MV-4-11 (cell line): Measurements from ENCODE around the gene ZMYND15.

Source experiments
- DNase-seq: peaks from one replicate; lab custom pipeline; 2025; lab: John Stamatoyannopoulos, UW

ZMYND15 gene

DNA sequence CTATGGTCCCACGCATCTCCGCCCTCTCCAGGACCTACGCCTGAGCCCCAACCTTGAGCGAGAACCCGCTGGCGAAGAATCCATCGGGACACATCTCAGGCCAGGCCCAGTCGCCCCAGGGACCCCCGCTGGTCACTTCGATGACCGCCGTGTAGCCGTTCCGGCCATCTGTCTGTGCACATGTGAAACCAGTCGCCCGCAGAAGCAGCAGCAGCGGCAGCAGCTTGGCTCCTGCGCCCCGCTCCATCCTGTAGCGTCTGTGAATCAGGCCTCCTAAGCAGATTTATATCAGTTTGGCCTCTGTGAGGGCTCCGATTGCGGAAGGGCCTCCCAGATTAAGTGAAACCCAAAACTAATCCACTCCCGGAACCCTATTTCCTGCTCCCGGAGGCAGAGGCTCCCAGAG lies 46.5 kb downstream of the ZMYND15 start, which contains the start of gene VMO1:
Gene VMO1 (minus strand): TSS at position 259 of the 406 bp plus-strand sequence. CDS start 12 bp downstream, at position 247.
- peak; percentile 73 for DNase-seq

- DNase-seq, result no peak
Measured at GRCh38 chr17:4786516-4786915, 46.9 kb downstream of the ZMYND15 start.

- no peak for DNase-seq
Measured at GRCh38 chr17:4788159-4788806, 48.6 kb downstream of the ZMYND15 start.

GRCh38 chr17:4788807-4789700 lies 49.4 kb downstream of the ZMYND15 start, which contains the start of gene GLTPD2:
TSS of gene GLTPD2 (plus strand) at chr17:4788964. CDS start at chr17:4789012, 48 bp downstream.
- no peak for DNase-seq

DNA sequence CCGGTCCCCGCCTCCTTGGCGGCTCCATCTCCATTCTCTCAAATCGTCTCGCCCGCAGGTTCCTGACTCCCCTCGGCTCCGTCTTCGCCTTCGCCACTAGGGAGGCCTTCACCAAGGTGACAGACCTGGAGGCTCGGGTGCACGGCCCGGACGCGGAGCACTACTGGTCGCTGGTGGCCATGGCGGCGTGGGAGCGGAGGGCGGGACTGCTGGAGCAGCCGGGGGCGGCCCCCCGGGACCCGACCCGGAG lies 50.0 kb downstream of the ZMYND15 start:
- DNase-seq, result no peak

DNA sequence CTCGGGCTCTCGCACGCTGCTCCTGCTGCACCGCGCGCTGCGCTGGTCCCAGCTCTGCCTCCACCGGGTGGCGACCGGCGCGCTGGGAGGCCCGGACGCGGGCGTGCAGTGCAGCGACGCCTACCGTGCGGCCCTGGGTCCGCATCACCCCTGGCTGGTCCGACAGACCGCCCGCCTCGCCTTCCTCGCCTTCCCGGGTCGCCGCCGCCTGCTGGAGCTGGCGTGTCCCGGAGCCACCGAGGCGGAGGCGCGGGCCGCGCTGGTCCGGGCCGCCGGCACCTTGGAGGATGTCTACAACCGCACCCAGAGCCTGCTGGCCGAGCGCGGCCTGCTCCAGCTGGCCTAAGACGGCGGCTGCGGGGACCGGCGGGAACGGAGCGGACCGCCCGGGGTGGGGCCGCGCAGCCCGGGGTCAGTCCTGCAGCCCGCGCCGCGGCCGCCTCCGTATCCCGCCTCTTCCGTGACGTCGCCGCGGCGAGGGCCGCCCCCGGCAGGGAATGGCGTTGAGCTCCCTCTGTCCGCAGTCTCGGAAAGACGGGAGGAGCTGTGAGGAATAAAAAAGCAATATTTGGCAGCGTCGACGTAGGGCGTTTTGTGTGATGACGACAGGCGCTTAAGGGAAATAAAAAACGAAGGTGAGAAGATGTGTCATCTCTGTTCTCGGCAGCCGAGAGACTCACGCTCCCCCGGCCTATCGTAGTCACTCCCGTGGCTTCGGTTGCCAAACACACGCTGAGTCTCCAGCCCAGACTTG lies 50.5 kb downstream of the ZMYND15 start:
- peak; percentile 66 for DNase-seq

- DNase-seq, result no peak
Measured at GRCh38 chr17:4790705-4791088, 51.1 kb downstream of the ZMYND15 start.

DNA sequence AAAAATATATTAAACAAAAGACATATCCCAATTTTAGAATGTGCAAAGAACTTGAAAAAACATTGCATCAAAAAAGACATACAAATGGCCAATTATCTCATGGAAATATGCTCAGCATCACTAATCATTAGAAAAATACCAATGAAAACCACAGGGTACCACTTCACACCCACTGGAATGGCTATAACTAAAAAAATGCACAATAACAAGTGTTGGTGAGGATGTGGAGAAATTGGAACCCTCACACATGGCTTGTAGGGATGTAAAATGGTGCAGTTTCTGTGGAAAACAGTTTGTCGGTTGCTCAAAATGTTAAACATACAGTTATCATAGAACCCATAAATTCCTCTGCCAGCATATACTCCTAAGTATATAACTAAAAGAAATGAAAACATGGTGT lies 55.5 kb downstream of the ZMYND15 start:
- no peak for DNase-seq
